ENCODE data around the gene CBFA2T3.

CBFA2T3 gene

GRCh38 chr16:89003831-89004208 is 26.8 kb upstream of the CBFA2T3 start:
- TF ChIP-seq USF1 (IDR thresholded peaks at IDR 0.05) = no peak
- TF ChIP-seq TCF12 (IDR thresholded peaks at IDR 0.05; ENCODE audit: low read depth) = no peak
- no peak for TF ChIP-seq TEAD4 (IDR thresholded peaks at IDR 0.05)
- TF ChIP-seq ZBTB7A (IDR thresholded peaks at IDR 0.05; ENCODE audit: low read depth) = no peak
- no peak for TF ChIP-seq EGR1 (IDR thresholded peaks at IDR 0.05)
- TF ChIP-seq YY1 (IDR thresholded peaks at IDR 0.05; ENCODE audit: low read depth) = no peak
- TF ChIP-seq REST (IDR thresholded peaks at IDR 0.05; ENCODE audit: low read depth) = no peak
- no peak for TF ChIP-seq NFIC (IDR thresholded peaks at IDR 0.05)
- TF ChIP-seq EP300 (IDR thresholded peaks at IDR 0.05; ENCODE audit: borderline replicate concordance) = no peak
- no peak for TF ChIP-seq CREB1 (IDR thresholded peaks at IDR 0.05; ENCODE audit: low read depth)

GRCh38 chr16:89002851-89003830 is 26.1 kb upstream of the CBFA2T3 start:
- TF ChIP-seq CREB1 (IDR thresholded peaks at IDR 0.05; ENCODE audit: low read depth) (no peak), USF1 (IDR thresholded peaks at IDR 0.05) (peak; percentile 65), ZBTB7A (IDR thresholded peaks at IDR 0.05; ENCODE audit: low read depth) (no peak)

GRCh38 chr16:89001117-89002027 is 24.4 kb upstream of the CBFA2T3 start:
- TF ChIP-seq RAD21 (IDR thresholded peaks at IDR 0.05; ENCODE audit: low read depth) = no peak
- no peak for TF ChIP-seq CREB1 (IDR thresholded peaks at IDR 0.05; ENCODE audit: low read depth)
- no peak for TF ChIP-seq YY1 (IDR thresholded peaks at IDR 0.05; ENCODE audit: low read depth)
- no peak for TF ChIP-seq TCF12 (IDR thresholded peaks at IDR 0.05; ENCODE audit: low read depth)
- TF ChIP-seq TEAD4 (IDR thresholded peaks at IDR 0.05) = peak; percentile 91

- no peak for TF ChIP-seq YY1 (IDR thresholded peaks at IDR 0.05; ENCODE audit: low read depth)
- no peak for TF ChIP-seq USF1 (IDR thresholded peaks at IDR 0.05)
- no peak for TF ChIP-seq EGR1 (IDR thresholded peaks at IDR 0.05)
- TF ChIP-seq RAD21 (IDR thresholded peaks at IDR 0.05; ENCODE audit: low read depth) = no peak
- TF ChIP-seq EP300 (IDR thresholded peaks at IDR 0.05; ENCODE audit: borderline replicate concordance) = no peak
- TF ChIP-seq FOXM1 (IDR thresholded peaks at IDR 0.05; ENCODE audit: borderline replicate concordance, low read depth) = no peak
- no peak for TF ChIP-seq CREB1 (IDR thresholded peaks at IDR 0.05; ENCODE audit: low read depth)
- no peak for TF ChIP-seq TEAD4 (IDR thresholded peaks at IDR 0.05)
- TF ChIP-seq TCF12 (IDR thresholded peaks at IDR 0.05; ENCODE audit: low read depth) = no peak
Measured at GRCh38 chr16:89000207-89000959, 23.4 kb upstream of the CBFA2T3 start.

- no peak for TF ChIP-seq MAX (IDR thresholded peaks at IDR 0.05)
- no peak for TF ChIP-seq RAD21 (IDR thresholded peaks at IDR 0.05; ENCODE audit: low read depth)
- no peak for TF ChIP-seq TEAD4 (IDR thresholded peaks at IDR 0.05)
Measured at GRCh38 chr16:88999457-89000206, 22.6 kb upstream of the CBFA2T3 start.

- no peak for TF ChIP-seq USF1 (IDR thresholded peaks at IDR 0.05)
Measured at GRCh38 chr16:88995746-88996535, 18.9 kb upstream of the CBFA2T3 start.
